ENCODE data around the gene FTSJ1. TPM values are rescaled to one million over a fixed set of nuclear protein-coding genes. Genes with fewer than 3 reads are reported as not detected.

The FTSJ1 gene
- total and polyA plus RNA-seq, 11 donors, result 13.6 to 62.4 (median 18.1) TPM

DNA sequence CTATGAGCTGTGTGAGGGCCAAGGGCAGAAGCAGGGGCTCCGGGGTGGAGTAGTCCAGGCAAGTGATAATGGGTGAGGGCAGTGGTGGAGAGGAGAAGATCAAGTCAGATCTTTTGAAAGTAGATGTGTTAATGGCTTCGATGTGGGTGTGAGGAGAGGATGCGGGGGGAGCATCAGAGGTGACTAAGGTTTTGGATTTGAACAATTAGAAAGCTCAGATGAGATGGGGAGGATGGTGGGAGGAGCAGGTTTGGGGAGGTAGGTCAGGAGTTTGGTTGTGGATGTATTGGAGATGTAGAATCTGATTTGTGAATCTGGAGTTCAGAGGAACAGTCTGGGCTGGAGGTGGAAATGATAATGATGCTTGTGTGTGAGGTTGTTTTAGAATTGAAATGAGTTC is 4.6 kb downstream of the FTSJ1 start:
- no peaks in the 10 kb centered on the region for H3K27me3 ChIP-seq
- TF ChIP-seq, protein P1, sequence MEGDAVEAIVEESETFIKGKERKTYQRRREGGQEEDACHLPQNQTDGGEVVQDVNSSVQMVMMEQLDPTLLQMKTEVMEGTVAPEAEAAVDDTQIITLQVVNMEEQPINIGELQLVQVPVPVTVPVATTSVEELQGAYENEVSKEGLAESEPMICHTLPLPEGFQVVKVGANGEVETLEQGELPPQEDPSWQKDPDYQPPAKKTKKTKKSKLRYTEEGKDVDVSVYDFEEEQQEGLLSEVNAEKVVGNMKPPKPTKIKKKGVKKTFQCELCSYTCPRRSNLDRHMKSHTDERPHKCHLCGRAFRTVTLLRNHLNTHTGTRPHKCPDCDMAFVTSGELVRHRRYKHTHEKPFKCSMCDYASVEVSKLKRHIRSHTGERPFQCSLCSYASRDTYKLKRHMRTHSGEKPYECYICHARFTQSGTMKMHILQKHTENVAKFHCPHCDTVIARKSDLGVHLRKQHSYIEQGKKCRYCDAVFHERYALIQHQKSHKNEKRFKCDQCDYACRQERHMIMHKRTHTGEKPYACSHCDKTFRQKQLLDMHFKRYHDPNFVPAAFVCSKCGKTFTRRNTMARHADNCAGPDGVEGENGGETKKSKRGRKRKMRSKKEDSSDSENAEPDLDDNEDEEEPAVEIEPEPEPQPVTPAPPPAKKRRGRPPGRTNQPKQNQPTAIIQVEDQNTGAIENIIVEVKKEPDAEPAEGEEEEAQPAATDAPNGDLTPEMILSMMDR (IDR thresholded peaks at IDR 0.05), result no peak
- TF ChIP-seq POLR2A (IDR thresholded peaks at IDR 0.05), result no peak
- ATAC-seq (no peak), DNase-seq (no peak)
- intact Hi-C loops (cut with DNase I), result no loop called here
- H3K36me3 ChIP-seq, result peaks cover 0 to 27% (median 16%) of the 10 kb centered on the region in 9 donors
- no peaks in the 10 kb centered on the region for H3K9me3 ChIP-seq
- H3K4me1 ChIP-seq, result no peaks in the 10 kb centered on the region
- H3K4me3 ChIP-seq, result no peak overlapping the region
- H3K27ac ChIP-seq, result no peak overlapping the region
- WGBS, 4 donors, result 77 to 94% (median 87%) methylated on average over 3 of the region's 3 CpGs

DNA sequence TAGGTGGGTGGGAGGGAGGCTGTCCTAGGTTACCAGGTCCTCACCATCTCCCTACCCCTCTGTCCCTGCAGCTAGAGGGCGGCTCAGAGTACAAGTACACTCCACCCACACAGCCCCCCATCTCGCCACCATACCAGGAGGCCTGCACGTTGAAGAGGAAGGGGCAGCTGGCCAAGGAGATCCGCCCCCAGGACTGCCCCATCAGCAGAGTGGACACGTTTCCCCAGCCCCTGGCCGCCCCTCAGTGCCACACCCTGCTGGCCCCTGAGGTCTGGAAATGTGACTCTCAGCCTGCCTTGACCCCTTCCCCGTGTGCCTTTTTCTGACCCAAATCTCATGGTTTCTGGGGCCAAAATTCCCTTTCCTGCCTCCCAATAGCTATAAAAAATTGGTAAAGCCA is 6.5 kb downstream of the FTSJ1 start:
- no peak for DNase-seq
- H3K27me3 ChIP-seq, result no peaks in the 10 kb centered on the region
- TF ChIP-seq POLR2A (IDR thresholded peaks at IDR 0.05), result no peak
- TF ChIP-seq, protein P1 (IDR thresholded peaks at IDR 0.05), result no peak
- H3K4me3 ChIP-seq, result no peak overlapping the region
- H3K4me1 ChIP-seq, result no peaks in the 10 kb centered on the region
- intact Hi-C loops (cut with DNase I), result no loop called here
- H3K36me3 ChIP-seq, result peaks cover 0 to 32% (median 16%) of the 10 kb centered on the region in 9 donors
- WGBS, 4 donors, result 66 to 86% (median 76%) methylated on average over 5 to 7 of the region's 7 CpGs
- no peak overlapping the region for H3K27ac ChIP-seq
- no peaks in the 10 kb centered on the region for H3K9me3 ChIP-seq
- ATAC-seq, result no peak

DNA sequence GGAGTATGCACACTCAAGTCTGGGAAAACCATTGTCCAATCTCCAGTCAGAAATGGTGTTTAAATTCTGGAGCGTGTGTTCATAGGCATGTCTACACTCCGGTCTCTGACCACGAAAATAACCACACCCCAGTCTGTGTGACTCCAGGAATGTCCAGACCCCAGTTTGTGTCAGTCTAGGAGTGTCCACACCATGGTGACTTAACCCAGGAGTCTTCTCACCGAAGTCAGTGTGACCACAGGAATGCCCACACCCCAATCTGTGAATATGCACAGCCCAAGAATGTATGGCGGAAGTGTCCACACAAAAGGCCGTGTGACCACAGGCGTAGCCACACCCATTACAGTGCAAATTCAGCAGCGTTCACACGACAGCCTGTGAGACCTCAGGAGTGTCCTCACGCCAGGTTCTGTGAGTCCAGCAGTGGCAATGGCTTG is 11.4 kb downstream of the FTSJ1 start:
- DNase-seq, result no peak
- H3K9me3 ChIP-seq, result peaks cover 0 to 5% (median 0%) of the 10 kb centered on the region in 12 donors
- H3K27ac ChIP-seq, result no peak overlapping the region
- TF ChIP-seq, protein P1 (IDR thresholded peaks at IDR 0.05), result no peak
- no peak for TF ChIP-seq POLR2A (IDR thresholded peaks at IDR 0.05)
- peaks cover 0 to 25% (median 11%) of the 10 kb centered on the region in 9 donors for H3K36me3 ChIP-seq
- no peak for ATAC-seq
- intact Hi-C loops (cut with DNase I), result no loop called here
- H3K27me3 ChIP-seq, result no peaks in the 10 kb centered on the region
- no peak overlapping the region for H3K4me3 ChIP-seq
- H3K4me1 ChIP-seq, result no peaks in the 10 kb centered on the region
- WGBS, 4 donors, result 54 to 89% (median 81%) methylated on average over 4 to 10 of the region's 10 CpGs

DNA sequence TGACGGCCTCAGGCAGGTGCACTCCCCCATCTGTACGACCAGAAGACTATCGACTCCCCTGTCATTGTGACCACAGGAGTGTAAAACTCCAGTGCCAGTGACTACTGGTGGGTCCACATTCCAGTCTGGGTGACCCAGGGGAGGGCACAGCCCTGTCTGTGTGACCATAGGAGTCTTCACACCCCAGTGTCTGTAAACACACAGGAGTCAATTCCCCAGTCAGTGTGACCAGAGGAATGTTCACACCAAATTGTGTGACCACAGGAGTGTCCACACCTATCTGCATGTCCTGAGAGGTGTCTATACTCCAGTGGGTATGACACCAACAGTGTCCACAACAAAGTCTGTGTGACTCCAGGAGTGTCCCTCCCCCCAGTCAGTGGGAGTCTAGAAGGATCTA is 12.0 kb downstream of the FTSJ1 start:
- peaks cover 0 to 19% (median 7%) of the 10 kb centered on the region in 9 donors for H3K36me3 ChIP-seq
- no peak overlapping the region for H3K27ac ChIP-seq

More for the DNA sequence above, 12.0 kb downstream of the FTSJ1 start:
- ATAC-seq, result no peak
- intact Hi-C loops (cut with DNase I), result no loop called here
- Histone ChIP-seq H3K9me3 (peaks cover 0 to 5% (median 0%) of the 10 kb centered on the region in 12 donors), H3K4me1 (no peaks in the 10 kb centered on the region), H3K4me3 (no peak overlapping the region), H3K27me3 (no peaks in the 10 kb centered on the region)
- 81 to 89% (median 86%) methylated on average over 3 of the region's 3 CpGs for WGBS, 4 donors
- DNase-seq, result no peak
- TF ChIP-seq, protein P1 (IDR thresholded peaks at IDR 0.05), result no peak
- TF ChIP-seq POLR2A (IDR thresholded peaks at IDR 0.05), result no peak
